Right lung (tissue), 5 donors: ENCODE data around the gene CDK5RAP1. TPM values are rescaled to one million over a fixed set of nuclear protein-coding genes. Genes with fewer than 3 reads are reported as not detected.

Source experiments
- DNase-seq, 2 donors: peaks; one replicate each; pipeline ENCODE4 v3.0.0-alpha.2; 2013
- polyA plus RNA-seq, 5 donors: library from polyadenylated mRNA; unstranded; fragments of 120-200 nt; gene quantifications; one replicate each; pipeline versions ENCODE4 v1.2.1 to v1.2.3, GENCODE V29; 2013; ENCODE audit warnings: inconsistent platforms in 1 of 5, low replicate concordance in 1 of 5; ENCODE audit not compliant: insufficient read length in 5 of 5, insufficient read depth in 1 of 5

Gene CDK5RAP1
- polyA plus RNA-seq, 5 donors = 33.2 to 39.0 (median 34.3) TPM

- DNase-seq = no peak
Observed at GRCh38 chr20:33388268-33388667, 13.1 kb downstream of the CDK5RAP1 start.

GRCh38 chr20:33387177-33387576 lies 14.1 kb downstream of the CDK5RAP1 start:
- DNase-seq = no peak

- no peak for DNase-seq
Observed at GRCh38 chr20:33386673-33387072, 14.6 kb downstream of the CDK5RAP1 start.

DNA sequence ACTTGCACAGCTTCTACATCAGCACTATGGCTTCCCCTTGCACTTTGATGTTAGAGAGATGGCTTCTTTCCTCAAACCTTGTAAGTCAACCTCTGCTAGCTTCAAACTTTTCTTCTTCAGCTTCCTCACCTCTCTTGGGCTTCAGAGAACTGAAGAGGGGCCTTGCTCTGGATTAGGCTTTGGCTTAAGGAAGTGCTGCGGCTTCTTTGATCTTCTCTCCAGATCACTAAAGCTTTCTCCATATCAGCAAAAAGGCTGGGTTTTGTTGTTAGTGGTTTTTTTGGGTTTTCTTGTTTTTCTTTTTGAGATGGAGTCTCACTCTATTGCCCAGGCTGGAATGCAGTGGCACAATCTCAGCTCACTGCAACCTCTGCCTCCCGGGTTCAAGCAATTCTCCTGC lies 24.0 kb downstream of the CDK5RAP1 start:
- DNase-seq = no peak

DNA sequence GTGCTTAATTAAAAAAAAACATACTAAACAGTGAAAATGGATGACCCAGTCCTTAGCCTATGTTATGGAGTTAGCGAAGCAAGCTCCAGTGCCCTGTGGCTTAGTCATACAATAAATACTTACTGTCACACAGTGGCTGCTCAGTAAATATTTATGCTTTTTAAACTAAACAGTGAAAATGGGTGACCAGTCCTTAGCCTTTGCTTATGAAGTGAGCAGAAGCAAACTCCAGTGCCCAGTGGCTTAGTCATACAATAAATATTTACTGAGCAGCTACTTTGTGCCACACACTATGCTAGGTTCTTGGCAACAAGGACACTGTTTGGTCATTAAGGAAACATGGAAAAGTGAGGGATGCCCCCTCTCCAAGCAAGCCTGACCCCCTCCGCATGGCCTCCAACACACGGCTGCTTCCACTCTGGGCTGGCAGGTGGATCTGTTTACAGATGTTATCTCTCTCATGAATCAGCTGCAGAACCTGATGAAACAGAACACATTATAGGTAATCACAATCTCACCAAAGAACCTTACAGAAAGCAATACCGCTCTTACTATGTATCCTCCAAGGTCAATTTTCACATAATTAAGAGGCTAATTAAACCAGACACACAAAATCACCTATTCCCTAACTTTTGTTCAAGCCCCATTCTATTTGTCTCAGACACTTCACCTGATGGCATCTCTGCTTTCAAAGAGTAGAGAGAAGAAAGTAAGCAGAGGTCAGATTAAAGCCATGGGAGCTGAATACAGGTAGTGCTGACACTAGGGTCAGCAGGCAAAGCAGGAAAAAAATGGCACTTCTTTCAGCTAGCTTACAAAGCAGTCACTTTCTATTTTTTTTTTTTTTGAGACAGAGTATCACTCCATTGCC lies 27.3 kb downstream of the CDK5RAP1 start:
- no peak for DNase-seq

- no peak for DNase-seq
Observed at GRCh38 chr20:33372993-33373441, 28.3 kb downstream of the CDK5RAP1 start.

- DNase-seq = no peak
Observed at GRCh38 chr20:33370291-33370690, 31.0 kb downstream of the CDK5RAP1 start.

- DNase-seq = no peak
Observed at GRCh38 chr20:33362898-33363297, 38.4 kb downstream of the CDK5RAP1 start.

DNA sequence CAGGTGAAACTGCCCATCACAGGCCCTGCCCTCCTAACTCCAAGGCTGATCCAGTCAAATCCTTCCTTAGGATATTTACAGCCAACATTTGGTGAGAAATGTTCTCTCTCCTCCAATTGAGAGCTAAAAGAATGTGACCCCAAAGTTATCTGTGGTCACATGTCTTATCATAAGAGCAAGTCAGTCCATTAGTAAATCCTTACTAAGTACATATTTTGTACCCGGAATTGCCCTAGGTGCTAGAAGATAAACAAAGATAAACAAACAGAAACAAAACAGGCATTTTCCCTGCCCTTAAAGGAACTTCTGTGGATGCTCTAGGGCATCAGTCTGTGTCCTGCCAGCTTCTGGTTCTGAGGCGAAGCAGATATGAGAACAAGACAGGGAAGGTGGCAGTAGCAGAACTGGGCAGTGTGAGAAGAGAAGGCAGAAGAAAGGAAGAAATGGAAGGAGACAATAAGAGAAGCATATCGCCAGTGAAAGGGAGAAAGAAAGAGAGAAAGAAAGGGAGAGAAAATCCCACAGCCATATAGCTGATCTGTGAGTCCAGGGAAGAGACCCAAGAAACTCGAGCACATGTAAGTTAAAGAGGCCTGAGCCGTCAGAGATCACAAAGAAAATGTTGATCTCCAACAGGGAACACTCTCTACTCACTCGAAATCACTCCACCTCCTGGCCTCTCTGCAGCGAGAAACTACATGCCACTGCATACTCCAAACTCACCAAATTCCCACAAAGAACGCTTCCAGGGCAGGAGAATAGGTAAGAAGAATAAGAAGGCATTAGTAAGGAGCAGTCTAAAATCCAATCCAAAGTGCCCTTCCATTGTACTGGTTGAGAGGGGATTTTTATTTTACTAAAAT lies 41.7 kb downstream of the CDK5RAP1 start:
- no peak for DNase-seq

DNA sequence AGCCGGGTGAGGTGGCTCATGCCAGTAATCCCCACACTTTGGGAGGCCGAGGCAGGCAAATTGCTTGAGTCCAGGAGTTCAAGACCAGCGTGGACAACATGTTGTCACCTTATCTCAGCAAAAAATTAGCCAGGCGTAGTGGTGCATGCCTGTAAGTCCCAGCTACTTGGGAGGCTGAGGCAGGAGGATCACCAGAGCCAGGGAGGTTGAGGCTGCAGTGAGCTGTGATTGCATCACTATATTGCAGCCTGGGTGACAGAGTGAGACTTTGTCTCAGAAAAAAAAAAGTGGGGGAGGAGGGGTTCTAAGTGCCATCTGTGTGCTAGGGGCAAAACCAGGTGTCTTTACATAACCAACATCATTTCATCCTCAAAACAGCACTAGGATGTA lies 48.3 kb downstream of the CDK5RAP1 start:
- no peak for DNase-seq

- no peak for DNase-seq
Observed at GRCh38 chr20:33352258-33353012, 48.9 kb downstream of the CDK5RAP1 start.

GRCh38 chr20:33351696-33352095 lies 49.6 kb downstream of the CDK5RAP1 start:
- no peak for DNase-seq

GRCh38 chr20:33349493-33349892 lies 51.8 kb downstream of the CDK5RAP1 start:
- no peak for DNase-seq

- DNase-seq = no peak
Observed at GRCh38 chr20:33348136-33348937, 53.0 kb downstream of the CDK5RAP1 start.

GRCh38 chr20:33345342-33345741 lies 56.0 kb downstream of the CDK5RAP1 start:
- DNase-seq = no peak

GRCh38 chr20:33343521-33343920 lies 57.8 kb downstream of the CDK5RAP1 start:
- DNase-seq = no peak

GRCh38 chr20:33339515-33340058 lies 61.7 kb downstream of the CDK5RAP1 start:
- DNase-seq = no peak

DNA sequence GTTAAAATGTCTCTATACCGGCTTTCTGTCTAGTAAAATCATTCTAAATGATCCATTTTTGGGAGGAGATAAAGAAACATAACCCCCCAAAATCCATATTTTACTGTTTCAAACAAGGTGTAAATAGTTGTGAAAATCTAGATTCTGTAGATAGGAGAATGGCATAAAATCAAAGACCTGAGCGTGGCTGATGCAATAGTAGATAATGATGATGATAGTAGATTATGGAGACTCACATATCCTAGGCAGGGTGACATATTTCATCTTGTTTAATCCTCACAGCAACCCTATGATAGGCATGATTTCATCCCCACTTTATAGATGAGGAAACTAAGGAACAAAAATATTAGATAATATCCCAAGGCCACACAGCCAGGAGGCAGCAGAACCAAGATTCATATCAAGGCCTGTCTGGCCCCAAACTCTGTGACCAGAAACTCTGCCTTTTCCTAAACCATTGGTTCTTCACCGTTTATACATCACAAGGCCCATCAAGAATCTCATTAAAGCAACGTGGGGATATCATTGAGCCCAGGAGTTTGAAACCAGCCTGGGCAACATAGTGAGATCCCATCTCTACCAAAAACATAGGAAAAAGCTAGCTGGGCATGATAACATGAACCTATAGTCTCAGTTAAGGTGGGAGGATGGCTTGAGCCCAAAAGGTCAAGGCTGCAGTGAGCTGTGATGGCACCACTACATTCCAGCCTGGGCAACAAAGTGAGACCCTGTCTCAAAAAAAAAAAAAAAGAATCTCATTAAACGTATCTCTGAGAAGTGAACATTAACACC lies 62.7 kb downstream of the CDK5RAP1 start:
- DNase-seq = no peak

GRCh38 chr20:33337531-33338165 lies 63.7 kb downstream of the CDK5RAP1 start:
- DNase-seq = no peak
